C1 segment of cervical spinal cord (tissue), 14 donors: Measurements from ENCODE around the gene OR2L8.

Source experiments
- DNase-seq, 14 donors: peaks; one replicate each; lab custom pipeline; 2025; lab: John Stamatoyannopoulos, UW

OR2L8 gene

GRCh38 chr1:247992986-247993385 is 44.3 kb downstream of the OR2L8 start:
- DNase-seq = no peak

GRCh38 chr1:247998811-247999210 is 50.2 kb downstream of the OR2L8 start:
- no peak for DNase-seq
